ENCODE data around the gene PDE4D.

Gene PDE4D

DNA sequence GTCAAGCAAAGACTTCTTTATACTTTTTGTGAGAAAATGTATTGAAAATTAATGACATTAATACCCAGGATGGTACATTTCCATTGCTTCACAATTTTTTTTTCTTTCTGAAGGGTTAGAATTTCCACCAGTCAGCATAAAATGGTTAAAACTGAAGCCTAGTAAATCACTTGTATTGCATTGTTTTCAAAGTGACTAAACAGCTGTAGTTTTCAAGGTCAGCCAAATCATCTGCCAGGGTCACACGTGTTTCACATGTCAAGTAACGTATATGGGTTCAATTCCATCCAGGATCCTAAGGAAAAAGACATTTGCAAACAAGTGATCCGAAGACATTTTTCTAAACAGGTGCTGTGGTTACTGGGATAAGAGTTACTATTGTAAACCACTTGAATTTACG is 736.5 kb downstream of the PDE4D start:
- no peak for DNase-seq

DNA sequence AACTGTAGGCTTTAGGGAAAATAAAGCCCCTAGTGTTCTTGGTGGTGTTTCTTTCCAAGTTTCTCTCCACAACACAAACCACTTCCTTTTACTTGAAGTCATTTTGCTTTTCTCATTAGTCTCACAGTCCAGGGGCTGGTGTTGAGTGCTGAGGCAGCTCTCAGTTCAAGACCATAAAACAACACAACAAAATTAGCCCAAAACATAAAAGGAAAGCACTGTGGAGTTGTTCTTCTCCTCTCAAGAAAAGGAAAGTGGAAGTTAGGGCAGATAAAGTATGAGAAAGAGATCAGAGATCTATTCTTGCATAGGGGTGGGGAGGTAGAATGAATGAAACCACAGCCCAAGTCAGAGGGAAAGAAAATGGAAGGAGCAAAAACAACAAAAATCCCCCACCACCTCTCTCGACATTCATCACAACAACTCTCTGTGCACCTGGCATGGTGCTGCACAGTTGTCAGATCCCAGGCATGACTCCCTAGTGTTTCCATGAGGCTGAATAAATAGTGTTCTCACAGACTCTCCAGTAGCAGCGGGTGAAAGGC is 740.8 kb downstream of the PDE4D start:
- DNase-seq: no peak

DNA sequence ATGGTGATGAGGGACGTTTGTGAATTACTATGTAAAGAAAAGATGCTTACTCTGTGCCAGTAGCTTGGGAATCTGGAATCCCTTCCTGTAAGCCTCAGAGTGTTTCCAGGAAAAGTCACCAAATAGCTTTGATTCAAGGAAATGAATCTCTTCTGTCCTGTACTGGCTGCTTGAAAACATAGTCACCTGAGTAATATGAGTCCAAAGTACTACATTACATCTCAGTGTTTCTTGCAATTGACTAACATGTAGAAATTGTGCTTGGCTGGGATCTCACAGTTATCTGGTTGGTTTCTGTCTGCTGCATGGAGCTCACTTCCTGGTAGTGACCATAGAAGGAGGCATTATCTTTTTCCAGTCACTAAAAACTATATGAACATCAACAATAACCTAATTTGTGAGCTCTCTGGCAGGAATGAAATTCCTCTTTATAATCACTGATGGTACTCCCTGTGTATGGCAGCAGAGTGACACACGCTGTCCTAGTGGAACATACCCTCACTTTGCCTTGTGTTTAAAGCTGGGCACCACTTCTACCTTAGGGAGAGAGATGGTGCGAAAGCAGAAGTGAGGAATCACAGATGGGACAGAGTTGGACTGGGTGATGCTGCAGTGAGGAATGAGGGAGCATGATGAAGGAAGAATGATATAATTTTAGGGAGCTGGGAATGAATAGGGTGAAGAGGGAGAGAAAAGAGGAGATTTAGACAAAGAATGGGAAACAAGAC is 742.2 kb downstream of the PDE4D start:
- no peak for DNase-seq

DNA sequence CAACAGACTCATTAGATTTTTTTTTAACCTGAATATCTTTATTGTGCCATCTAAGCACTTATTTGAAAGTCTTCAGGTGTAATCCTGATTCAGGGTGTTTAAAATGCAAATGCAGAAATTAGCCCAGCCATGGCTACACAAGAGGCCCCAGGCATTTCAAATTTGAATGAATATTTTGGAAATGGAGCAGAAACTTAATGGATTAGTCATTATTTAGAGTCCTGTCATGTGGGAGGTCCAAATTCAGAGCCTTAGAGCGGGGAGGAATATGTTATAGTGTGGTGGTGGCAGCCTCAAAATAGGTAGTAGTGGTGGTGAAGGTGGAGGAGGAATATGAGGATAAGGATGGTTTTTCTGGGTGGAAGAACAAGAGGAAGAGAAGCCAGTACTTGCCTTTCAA is 743.7 kb downstream of the PDE4D start:
- no peak for DNase-seq

DNA sequence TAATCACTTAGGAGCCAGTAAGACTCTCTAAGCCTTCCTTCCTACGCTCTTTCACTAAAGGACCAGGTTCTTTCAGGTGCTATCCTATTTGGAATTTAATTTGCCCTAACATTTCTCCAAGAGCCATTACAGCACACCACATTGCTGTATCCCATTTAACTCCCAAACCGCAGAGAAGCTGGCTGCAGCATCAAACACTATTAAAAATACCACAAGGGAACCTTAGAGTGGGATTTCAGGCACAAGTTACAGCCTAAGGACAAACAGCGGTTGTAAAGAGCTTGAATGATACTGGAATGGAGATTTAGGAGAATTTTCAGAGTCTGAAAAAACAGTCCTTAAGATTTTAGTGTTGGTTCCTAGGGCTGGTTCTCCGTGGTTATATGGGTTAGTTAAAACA is 744.3 kb downstream of the PDE4D start:
- DNase-seq: no peak

DNA sequence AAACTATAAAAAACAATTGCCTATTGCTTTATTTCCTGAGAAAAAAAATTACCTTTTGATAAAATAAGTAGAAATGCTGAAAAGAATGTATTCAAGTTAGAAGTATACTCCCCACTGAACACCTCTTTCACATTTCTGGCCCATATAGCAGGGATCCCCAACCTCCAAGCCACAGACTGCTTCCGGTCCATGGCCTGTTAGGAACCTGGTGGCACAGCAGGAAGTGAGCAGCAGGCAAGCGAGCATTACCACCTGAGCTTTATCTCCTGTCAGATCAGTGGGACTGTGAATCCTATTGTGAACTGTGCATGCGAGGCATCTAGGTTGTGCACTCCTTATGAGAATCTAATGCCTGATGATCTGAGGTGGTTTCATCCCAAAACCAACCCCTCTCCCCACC is 746.8 kb downstream of the PDE4D start:
- no peak for DNase-seq

DNA sequence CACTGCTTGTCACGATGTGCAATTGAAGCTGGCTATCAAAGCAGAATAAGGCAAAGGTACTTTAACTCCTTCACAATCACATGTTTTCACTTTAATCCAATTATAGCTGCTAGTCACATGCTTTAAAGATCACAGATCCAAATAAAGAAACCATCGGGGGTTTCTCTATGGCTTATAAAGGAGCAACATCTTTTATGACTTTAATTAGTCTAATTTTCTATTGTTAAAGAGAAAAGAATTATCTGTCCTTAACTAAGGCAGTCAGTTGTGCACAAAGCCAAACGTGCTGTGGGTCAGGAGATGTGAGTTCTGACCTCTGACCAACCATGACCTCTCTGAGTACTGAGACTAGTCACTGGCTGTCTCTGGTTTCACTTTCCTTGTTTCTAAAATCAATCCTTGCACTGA is 749.6 kb downstream of the PDE4D start:
- no peak for DNase-seq

DNA sequence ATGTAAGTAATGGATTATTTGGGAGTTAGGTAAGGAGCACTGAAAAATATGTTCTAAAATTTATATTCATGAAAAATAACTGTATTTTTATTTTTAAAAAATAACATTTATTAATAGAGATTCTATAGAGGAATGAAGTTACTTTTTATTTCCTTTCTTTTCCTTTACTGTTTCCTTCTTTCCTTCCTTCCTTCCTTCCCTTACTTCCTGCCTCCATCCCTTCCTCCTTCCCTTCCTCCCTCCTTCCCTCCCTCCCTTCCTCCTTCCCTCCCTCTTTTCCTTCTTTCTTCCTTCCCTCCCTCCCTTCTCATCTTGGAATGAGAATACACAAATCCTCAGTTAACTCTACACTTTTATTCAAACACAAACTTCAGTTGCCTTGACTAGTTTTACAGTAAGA is 750.6 kb downstream of the PDE4D start:
- DNase-seq: no peak

DNA sequence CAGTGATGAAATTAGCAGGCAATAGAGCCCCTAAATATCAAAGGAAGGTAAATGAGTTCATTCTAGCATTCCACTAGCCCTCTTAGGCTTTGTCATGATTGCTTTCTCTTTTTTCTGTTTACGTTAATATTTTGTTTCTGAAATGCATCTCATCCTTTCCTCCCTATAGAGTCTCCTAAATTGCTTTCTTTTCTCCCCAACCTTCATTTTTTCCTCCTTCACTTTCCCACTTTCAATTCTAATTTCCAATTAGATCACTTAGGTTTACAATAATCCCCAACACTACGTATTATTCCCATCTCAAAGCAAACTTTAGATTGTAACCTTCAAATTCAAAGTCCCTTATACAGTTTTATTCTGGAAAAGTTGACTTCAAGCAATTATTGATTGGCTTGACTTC is 751.4 kb downstream of the PDE4D start:
- DNase-seq: no peak

DNA sequence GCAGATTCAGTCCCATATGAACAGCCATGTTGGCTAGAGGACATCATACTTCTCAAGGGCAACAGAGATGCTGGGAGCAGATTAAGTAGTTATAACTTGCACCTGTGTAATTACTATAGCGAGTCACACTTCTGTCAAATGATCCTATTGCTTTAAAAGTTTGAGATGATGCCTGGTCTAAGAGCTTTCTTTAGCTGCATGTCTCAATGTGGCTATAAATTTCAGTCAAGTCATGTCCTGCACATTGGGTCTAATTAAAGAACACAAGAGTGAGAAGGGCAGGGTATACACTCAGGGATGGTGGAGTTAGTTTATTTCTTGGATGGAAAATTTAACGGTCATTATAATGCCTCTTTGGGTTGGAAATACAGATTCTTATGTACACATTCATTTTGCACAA is 753.4 kb downstream of the PDE4D start:
- no peak for DNase-seq

DNA sequence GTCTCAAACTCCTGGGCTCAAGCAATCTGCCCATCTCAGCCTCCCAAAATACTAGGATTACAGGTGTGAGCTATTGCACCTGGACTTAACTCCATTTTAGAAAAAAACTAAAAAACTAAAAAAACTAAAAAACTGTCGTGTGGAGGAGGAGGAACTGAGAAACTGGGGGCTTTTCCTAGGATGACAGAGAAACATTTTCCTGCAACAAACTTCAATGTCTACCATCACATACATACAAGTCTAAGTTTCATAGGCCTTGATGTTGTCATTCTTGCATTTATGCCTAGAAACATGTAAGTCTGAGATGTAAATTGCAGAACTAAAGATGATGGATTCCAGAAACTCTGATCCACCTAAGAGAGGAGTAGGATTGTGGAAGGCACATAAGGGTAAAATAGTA is 753.8 kb downstream of the PDE4D start:
- no peak for DNase-seq

DNA sequence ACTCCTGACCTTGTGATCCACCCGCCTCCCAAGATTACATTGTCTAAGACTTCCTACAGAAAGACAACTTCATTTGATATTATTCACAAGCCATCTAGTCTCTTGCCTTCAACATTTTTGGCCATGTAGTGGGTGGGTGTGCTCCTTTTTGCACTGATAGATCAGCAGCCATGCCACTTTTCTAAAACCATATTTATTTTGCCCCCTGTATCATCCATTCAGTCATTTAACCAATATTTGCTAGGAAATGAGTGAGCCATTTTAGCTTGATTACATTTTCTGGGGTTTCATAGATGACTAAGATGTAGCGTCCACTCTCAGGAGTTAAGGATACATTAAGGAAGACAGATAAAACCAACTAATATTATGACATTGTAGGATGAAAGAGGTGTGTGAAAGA is 755.0 kb downstream of the PDE4D start:
- no peak for DNase-seq

DNA sequence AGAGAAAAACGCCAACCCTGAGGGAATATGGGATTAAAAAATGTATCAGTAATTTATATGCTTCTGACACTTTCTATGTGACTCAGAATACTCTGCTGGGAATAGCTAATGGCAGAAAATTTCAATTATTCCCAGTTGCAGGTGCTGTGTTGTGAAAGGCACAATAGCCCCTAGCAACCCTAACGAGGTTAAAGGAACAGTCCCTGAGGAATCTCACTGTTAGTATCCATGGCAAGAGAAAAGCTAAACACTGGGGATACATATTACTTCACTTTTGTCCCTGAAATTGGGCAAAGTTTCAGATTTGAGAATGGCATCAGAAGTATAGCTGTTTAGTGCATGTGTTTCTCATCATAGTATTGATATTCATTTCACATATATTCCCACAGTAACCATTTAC is 755.7 kb downstream of the PDE4D start:
- no peak for DNase-seq

DNA sequence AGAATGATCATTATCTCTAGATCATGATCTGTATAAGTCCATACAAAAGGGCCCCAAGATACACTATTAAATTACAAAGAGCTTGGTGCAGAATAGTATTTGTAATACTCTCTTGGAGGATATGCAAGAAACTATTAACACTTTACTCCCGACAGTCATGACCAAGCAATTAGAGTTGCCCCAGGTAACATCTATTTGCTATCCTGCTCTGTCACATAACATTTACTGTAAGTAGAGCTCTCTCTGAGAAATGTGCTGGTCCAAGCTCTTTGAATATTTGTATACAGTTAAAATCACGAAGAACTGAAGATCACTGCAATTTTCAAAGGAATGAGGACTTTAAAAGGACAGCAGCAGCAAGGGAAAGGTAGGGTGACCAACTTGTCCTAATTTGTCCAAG is 757.0 kb downstream of the PDE4D start:
- DNase-seq: no peak

DNA sequence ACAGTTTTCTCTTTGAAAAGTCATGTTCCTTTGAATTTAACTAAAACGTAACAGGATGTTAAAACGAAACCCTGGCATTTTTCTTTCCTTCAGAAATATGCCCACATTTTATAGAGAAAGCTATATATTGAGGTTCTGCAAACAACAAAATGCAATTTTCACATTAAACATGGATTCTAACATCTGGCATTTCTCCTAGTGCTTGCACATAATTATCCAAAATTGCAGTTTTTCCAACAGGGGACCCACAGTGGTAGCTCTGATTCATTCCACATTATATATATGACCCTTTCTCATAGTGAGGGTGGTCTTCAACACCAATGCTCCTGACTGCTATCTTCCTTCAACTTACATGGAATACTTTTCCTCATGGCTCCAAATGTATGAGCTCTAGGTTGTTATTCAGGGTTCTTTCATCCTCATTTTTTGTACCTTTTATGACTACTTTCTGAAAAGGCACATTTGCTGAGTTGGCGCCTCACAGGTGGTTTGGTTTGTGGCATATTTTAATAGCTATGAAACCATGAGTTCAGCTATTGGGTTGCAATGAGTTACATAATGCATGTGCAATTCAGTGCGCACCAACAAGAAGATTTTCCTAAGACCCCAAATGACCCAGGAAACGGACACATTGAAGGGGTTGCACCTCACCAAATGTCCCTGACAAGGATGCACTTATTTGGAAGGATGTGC is 758.9 kb downstream of the PDE4D start:
- no peak for DNase-seq

DNA sequence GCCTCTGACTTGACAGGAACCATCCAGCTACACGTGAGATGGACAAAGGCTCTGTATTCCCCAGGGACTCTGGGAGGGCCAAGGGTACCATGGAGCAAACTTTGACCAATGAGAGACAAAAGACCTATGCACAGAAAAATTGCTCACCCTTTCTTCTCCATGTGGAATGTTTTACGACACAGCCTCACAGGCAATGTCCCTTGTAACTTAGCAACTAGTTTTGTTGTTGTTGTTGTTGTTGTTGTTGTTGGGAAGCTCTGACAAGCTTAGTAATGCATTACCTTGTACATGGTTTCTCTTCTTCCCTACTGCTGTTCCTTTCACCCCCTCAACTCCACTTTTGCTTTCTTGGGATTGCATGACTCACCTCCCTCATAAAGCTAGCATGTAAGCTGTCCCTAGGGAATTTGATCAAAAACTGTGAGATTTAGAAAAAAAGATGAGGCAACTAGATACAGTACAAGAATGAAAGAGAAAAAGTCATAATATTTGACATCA is 759.7 kb downstream of the PDE4D start:
- DNase-seq: no peak

DNA sequence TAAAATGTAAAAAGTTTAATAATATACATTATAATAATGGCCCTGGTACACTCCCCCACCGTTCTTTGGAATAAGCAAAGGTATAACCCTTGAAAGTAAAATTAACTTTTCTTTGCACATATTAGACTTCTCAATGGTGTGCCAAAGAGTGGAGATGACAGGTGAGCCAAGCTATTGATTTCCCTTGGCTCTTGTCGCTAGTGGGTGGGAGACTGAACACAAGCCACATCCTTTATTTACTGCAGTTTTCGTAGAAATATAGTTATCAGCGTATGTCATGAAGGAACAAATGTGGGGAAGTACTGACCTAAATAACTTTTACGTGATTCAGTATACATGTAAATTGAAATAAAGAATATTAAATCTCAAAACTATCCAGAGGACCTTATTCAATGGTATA is 761.4 kb downstream of the PDE4D start:
- DNase-seq: no peak

DNA sequence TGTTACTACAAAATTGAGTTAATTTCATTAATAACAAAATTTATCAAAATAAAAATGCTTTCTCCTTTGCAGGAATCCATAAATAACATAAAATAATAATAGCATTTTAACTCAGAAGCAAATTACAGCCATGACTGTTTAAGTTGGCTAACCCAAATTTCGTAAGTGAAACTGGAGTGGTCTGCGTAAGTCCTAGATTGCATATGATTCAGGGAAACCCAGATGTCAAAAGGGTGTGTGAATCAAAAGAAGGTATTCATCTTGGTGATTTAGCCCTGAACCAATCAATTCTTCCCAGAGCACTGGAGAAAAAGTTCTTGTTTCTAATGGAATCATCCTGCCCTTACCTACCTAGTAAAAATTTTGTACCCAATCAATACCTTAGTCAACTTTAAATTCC is 763.1 kb downstream of the PDE4D start:
- no peak for DNase-seq

DNA sequence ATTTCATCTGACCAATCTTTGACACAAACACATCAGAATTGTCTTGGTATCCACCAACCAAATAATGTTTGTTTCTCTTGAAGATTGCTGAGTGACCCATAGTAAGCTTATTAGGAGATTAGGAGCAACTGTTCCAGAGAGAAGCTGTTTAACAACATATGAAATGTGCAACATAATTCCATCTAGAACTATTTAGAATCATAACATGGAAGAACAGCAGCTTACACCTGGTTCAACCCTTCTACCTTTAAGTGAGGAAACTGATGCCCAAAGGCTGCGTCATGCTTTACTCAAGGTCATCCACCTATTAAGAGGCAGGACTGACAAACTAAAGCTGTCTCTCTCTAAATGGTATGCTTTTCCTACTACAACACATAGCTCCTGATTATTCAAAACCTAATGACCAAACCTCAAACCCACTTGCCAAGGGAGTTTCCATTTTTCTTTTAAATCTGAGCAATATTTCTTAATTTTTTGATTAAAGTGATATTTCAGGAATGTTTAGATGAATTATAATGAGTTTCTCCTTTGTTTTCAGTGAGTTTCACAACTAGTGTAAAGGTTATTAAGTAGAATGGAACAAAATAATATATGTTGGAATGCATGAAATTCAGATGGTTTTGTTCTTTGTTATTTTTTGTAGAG is 764.8 kb downstream of the PDE4D start:
- no peak for DNase-seq

DNA sequence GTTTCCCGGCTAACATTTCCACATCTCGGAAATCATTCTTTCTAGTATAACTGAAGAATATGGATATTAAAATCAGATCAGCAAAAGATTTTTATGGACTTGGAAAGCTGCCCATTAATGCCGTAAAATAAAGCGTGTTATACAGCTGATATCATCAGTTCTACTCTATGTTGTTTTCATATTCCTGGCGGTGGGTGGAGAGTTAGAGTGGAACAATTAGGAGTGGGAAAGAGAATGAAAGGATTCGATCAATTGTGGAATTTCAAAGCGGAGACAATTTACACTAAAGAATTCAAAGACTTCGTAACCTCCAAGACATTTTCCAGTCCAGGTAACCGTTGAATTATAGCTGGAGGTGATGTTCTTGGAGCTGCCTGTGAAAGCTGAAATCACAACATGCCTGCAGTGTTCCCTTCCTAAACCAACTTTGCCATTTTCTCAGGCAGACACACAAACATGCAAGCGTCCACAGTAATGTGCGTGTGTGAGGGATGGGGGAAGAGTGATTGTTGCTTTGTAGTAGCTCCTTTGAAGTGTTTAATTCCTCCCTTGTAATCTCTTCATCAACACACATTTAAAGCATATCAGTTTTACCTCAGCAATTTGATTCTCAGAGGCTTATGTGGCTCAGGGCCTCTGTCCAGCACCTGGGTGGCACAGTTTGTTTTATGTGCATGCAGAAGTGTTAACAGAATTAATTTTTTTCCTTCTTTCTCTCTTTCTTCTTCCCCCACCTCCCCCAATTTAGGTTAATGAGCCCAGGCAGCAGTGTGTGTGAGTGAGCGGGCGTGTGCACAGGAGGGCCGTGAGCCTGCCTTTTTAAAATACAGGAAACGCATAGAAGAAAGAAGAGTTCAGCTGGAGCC is 766.6 kb downstream of the PDE4D start:
- DNase-seq: no peak

DNA sequence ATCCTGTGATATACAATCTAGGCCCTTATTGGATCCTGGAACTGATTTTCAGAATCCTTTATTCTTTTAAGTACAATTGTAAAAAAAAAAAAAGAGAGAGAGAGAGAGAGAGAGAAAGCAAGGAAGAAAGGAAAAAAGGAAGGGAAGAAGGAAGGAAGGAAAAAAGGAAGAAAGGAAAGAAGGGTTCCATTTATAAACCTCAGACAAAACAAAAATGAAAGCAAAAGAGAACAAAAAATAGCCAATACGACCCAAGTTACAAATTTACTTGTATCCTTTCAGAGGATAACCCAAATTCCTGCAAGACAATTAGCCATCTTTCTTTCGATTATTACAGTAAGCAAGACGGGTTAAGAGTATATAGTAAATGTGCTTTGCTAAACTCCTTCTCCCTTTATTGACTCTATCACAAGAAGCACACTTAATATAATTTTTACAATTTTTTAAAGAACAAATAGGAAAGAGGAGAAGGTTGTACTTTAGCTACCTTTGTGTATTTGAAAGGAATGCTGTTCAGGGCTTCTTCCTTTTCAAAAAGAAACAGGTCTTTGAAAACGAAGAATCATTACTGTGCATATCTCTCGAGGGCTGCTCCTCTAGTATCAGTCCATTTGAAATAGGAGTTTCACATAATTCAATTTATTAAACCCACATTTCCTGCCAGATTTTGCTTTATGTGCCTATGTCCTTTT is 767.4 kb downstream of the PDE4D start:
- no peak for DNase-seq

Data from activated CD4-positive, alpha-beta T cell treated with anti-CD3 and anti-CD28 coated beads, Interleukin-2, amount 50 U/mL, for 1 hour (primary cell).